GM20000 (cell line): ENCODE results near the gene CHST8.

ENCODE experiments used
- DNase-seq: peaks from one replicate; pipeline ENCODE4 v3.0.0; 2012; ENCODE audit warnings: low spot score
- TF ChIP-seq, protein P1 (sequence below): IDR thresholded peaks from 2 replicates; pipeline ENCODE4 v1.5.1; 2012; ENCODE audit warnings: mild to moderate bottlenecking, control low read depth; ENCODE audit errors: extremely low read depth, missing control alignments

The CHST8 gene

DNA sequence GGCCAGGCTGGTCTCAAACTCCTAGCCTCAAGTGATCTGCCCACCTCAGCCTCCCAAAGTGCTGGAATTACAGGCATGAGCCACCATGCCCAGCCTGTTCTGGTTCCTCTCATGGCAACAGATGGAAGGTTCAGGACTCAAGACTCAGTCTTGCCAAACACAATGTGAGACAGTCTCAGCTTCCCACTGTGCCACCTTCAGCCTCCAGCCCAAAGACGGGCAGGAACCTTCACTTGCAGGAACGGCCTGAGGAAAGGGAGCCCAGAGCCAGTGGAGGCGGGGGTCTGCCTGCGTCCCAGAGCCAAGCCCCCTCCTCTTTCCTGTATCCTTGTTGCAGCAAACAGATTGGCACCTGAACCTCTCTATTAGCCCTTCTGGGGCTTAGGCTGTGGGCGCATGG is 2.9 kb upstream of the CHST8 start:
- TF ChIP-seq, protein P1, sequence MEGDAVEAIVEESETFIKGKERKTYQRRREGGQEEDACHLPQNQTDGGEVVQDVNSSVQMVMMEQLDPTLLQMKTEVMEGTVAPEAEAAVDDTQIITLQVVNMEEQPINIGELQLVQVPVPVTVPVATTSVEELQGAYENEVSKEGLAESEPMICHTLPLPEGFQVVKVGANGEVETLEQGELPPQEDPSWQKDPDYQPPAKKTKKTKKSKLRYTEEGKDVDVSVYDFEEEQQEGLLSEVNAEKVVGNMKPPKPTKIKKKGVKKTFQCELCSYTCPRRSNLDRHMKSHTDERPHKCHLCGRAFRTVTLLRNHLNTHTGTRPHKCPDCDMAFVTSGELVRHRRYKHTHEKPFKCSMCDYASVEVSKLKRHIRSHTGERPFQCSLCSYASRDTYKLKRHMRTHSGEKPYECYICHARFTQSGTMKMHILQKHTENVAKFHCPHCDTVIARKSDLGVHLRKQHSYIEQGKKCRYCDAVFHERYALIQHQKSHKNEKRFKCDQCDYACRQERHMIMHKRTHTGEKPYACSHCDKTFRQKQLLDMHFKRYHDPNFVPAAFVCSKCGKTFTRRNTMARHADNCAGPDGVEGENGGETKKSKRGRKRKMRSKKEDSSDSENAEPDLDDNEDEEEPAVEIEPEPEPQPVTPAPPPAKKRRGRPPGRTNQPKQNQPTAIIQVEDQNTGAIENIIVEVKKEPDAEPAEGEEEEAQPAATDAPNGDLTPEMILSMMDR: no peak
- no peak for DNase-seq

DNA sequence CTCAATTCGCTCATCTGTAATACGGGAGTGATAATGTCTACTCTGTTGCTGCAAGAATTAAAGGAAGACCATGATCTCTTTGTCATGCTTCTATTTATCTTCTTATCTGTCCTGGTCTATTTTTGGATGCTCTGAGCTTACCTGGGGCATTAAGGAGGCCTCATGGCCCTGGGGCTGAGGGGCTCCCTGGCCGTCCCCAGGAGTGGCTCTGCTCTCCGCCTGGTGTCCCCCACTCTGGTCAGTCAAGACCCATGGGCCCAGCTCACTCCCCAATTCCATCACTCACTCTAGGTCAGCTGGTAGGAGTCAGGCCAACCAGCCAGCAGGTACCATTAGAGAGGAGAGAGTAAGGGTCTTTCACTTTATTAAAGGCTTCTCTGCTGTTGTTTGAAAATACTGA is 1.1 kb upstream of the CHST8 start:
- TF ChIP-seq, protein P1: no peak
- no peak for DNase-seq

DNA sequence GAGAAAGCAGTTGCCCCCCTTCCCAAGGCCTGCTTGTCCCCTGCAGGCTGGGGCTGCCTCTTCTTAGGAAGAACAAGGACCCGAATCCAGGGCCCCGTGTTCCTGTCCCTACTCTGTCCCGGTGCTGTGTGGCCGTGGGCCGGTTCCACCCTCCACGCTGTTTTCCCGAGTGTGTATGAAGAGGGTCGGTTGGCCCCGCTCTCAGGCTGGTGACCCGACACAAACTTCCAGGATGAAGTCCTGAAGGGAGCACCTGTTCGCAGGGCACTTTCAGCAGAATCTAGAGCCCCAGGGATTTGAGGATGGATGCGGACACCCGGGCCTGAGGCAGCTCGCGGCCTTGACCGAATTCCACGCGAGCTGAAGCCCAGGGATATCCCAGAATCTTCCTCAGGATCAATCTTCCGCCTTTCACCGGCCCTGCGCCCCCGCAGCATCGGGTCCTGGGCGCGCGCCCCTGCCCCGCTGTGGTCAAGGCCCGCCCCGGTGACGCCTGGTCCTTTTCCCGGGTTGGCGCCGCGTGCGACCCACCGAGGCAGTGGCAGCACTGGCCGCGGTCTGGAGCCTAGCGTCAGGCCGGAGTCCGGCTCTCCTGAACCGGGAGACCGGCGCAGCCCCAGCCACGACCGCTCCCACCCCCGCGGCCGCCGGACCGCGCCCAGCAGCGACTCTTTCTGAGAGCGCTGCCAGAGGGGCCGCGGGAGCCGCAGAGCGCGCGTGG is 528 bp upstream of the CHST8 start:
- TF ChIP-seq, protein P1: no peak
- DNase-seq: peak; percentile 31

DNA sequence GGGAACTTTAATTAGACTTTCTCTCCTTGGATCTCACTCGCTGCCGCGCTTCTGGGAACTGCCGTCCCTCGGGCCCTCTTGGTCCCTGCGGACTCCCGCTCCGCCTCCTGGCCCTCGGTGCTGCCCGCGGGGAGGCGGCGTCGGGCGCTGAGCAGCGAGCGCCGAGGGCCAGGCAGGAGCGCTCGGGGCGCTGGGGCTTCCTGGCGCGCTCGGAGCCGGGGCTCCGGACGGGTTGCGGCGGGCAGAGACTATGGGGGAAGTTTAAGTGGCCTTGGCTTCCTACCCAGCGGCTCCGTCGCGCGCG is 704 bp downstream of the CHST8 start:
- peak; percentile 35 for DNase-seq
- TF ChIP-seq, protein P1: no peak

DNA sequence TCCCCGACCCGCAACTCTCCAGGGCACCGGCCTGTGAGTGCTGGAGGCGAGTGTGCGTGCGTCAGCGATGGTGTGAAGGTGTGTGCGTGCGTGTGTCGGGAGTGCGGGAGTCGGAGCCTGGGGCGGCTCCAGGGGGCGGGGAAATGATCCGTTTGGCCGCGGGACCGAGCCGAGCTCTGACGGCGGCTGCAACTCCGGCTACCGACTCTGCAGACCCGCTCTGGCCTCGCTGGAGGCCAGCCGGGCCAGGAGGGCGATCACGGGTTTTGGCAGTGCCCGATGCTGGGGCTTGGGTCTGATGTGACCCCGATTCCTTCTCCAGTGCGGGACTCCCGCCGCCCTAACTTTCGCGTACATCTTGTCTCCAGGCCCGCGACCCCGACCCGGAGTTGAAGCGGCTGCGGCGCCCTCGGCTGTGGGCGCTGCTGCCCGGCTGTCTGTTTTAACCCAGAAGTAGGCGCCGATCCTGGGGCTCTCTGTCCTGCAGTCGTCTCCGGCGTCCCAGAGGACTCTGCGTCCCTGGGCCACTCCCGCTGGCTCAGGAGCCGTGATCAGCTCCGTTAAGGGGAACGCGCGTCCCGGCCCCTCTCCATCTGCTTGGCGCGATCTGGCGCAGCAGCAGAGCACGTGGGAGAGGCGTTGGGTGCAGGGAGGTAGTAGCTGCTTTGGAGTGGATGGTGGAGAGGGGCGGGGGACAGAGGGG is 1.2 kb downstream of the CHST8 start:
- no peak for DNase-seq
- TF ChIP-seq, protein P1: no peak

DNA sequence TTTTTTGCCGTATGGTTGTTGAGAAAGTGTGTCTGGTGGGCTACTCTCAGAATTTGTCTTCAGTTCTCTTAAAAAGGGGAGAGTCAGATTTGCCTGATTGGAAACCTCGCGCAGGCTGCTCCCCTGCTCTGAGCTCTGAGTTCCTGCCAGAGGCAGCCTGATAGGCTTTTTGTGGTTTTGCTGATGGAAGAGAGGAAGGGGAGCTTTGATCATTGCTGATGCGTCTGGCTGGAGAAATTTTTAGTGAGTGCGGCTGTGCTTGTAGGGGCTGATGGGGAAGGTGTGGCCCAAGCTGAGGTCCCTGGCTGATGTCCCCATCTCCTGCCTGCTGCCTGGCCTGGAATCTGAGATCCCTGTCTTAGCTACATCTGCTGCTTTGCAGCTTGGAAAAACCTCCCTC is 2.8 kb downstream of the CHST8 start:
- TF ChIP-seq, protein P1: no peak
- DNase-seq: no peak

DNA sequence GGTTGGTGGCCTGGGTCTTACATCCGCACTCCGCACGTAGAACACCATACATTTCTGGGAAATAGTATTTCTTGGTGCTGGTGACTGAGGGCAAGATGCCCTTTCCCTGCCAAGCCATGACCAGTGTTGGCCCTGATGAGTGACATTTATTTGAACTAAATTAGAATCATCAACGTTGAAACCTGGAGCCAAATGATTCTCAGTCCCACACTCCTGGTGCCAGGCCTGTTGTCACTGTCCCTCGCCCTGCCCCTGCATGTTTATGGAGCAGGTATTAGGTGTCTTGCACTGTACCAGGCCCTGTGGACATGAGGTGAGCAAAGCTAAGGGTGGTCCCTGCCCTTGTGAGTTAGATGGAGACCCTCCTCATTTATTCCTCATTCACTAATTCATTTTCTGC is 5.8 kb downstream of the CHST8 start:
- TF ChIP-seq, protein P1: no peak
- DNase-seq: no peak
